GM12801 (cell line): Measurements from ENCODE around the gene LGR6.

Source experiments
- TF ChIP-seq, protein P1 (sequence below): IDR thresholded peaks from one replicate; pipeline ENCODE4 v1.5.1; 2011; ENCODE audit warnings: control low read depth; ENCODE audit not compliant: insufficient read length; ENCODE audit errors: extremely low read depth

Gene LGR6

DNA sequence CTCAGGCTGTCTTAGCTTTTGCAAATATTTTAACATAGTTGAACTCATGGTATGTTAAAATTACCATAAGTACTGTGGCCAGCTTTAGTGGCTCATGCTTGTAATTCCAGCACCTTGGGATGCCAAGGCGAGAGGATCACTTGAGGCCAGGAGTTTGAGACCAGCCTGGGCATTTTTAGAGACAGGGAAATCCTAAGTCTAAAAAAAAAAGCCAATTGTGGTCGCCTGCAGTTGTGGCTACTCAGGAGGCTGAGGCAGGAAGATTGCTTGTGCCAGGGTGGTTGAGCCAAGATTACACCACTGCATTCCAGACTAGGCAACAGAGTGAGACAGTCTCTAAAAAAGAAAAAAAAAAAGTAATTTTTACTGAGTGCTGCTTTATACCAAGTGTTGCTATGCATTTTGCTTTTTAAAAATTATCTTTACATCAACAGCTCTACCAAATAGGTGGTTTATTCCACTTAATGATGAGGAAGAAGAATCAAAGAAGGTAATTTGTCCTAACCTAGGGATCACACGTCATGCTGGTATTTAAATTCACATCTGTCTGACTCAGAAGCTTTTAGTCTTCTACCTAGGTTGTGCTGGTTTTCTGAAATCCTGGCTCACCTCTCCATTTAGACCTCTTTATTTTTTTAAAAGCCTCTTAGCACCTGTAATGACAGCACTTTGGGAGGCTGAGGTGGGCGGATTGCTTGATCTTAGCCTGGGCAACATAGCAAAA lies 171.7 kb downstream of the LGR6 start:
- TF ChIP-seq, protein P1, sequence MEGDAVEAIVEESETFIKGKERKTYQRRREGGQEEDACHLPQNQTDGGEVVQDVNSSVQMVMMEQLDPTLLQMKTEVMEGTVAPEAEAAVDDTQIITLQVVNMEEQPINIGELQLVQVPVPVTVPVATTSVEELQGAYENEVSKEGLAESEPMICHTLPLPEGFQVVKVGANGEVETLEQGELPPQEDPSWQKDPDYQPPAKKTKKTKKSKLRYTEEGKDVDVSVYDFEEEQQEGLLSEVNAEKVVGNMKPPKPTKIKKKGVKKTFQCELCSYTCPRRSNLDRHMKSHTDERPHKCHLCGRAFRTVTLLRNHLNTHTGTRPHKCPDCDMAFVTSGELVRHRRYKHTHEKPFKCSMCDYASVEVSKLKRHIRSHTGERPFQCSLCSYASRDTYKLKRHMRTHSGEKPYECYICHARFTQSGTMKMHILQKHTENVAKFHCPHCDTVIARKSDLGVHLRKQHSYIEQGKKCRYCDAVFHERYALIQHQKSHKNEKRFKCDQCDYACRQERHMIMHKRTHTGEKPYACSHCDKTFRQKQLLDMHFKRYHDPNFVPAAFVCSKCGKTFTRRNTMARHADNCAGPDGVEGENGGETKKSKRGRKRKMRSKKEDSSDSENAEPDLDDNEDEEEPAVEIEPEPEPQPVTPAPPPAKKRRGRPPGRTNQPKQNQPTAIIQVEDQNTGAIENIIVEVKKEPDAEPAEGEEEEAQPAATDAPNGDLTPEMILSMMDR, result no peak

DNA sequence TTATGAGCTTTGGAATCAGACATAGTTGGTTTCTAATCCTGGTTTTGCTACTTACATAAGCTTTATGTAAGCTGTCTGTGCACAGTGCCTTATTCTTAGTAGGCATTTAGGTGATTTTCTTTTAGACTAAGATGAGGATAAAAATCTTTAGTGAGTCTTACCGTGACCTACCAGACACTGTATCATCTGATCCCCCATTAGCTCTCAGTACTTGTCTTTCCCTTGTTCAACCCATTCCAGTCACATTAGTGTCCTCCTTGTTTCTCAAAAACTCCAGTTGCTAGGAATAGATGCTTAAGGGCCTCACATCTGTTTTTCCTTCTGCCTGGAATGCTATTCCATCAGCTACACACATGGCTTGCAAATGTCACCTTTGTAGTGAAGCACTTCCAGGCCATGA lies 173.7 kb downstream of the LGR6 start:
- TF ChIP-seq, protein P1, result no peak
